HFFc6 (cell line): Measurements from ENCODE around the gene PLEKHN1. TPM values are rescaled to one million over a fixed set of nuclear protein-coding genes. Genes with fewer than 3 reads are reported as not detected.

ENCODE experiments used
- DNase-seq: peaks from one replicate; pipeline ENCODE4 v3.0.0-alpha.2; 2018
- H3K27ac Mint-ChIP-seq: 2 replicates; pipeline ENCODE4 v1.8.0; 2020; ENCODE audit warnings: mild to moderate bottlenecking, mixed read lengths
- H3K27me3 Mint-ChIP-seq: 2 replicates; pipeline ENCODE4 v1.8.0; 2021; ENCODE audit warnings: mild to moderate bottlenecking, moderate library complexity, mixed read lengths; ENCODE audit not compliant: insufficient read depth
- H3K36me3 Mint-ChIP-seq: 2 replicates; pipeline ENCODE4 v1.8.0; 2021; ENCODE audit warnings: low read depth, mixed read lengths
- H3K4me1 Mint-ChIP-seq: 2 replicates; pipeline ENCODE4 v1.8.0; 2020; ENCODE audit warnings: low read depth, mixed read lengths
- H3K4me3 Mint-ChIP-seq: 2 replicates; pipeline ENCODE4 v1.8.0; 2020; ENCODE audit warnings: mild to moderate bottlenecking, moderate library complexity, mixed read lengths
- H3K9me3 Mint-ChIP-seq: 2 replicates; pipeline ENCODE4 v1.8.0; 2020; ENCODE audit warnings: mild to moderate bottlenecking, mixed read lengths
- total RNA-seq, 6 experiments: library from RNA; stranded (reverse); fragmentation: NEBNext Ultra II Directional; extraction: Animal tissue kit (Norgen Biotek cat#: 25700); gene quantifications; 2 replicates in 1 of 6; 3 replicates in 5 of 6; pipeline ENCODE4 v1.2.3, GENCODE V29; 2021
- TF ChIP-seq, protein P1 (sequence below): fragments of 200-600 bp; sonication (generic); IDR thresholded peaks from 2 replicates; pipeline ENCODE4 v1.5.0; 2021; ENCODE audit warnings: antibody characterized with exemption, mild to moderate bottlenecking

The PLEKHN1 gene
- total RNA-seq, 6 experiments from 2014 or later = 5.2 to 6.9 (median 6.0) TPM

DNA sequence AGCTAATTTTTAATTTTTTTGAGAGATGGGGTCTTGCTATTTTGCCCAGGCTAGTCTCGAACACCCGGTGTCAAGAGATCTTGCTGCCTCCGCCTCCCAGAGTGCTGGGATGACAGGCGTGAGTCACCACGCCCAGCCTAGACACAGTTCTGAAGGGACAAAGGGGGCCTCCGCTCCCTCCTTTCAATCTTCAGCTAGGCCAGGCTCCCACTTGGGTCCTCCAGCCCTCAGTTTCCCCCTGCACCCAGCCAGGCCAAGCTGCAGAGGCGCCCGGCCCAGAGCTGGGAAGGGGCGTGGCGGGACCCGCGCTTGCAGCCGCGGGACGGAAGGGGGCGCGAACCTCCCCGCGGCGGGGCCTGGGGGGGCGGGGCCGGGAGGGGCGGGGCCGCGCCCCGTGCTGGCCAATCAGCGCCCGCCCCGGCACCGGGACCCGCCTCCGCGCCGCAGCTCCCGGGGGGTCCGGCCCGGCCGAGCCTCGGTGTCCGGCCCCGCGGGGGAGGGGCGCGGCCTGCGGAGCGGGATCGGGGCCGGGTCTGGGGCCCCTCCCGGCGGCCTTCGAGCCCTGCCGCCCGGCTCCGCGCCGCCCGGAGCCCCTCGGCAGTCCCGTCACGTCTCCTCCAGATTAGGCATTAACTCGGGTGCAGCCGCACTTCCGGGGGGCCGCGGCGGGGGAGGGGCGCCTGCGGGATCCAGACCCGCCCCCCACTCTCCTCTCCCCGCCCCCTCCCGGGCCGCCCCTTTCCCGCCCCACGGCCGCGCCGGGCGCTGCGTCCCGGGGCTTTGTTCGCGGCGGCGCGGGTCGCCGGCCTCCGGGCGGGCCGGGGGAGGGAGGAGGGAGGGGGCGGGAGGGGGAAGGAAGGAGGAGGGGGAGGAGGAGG is 53.1 kb downstream of the PLEKHN1 start:
- TF ChIP-seq, protein P1, sequence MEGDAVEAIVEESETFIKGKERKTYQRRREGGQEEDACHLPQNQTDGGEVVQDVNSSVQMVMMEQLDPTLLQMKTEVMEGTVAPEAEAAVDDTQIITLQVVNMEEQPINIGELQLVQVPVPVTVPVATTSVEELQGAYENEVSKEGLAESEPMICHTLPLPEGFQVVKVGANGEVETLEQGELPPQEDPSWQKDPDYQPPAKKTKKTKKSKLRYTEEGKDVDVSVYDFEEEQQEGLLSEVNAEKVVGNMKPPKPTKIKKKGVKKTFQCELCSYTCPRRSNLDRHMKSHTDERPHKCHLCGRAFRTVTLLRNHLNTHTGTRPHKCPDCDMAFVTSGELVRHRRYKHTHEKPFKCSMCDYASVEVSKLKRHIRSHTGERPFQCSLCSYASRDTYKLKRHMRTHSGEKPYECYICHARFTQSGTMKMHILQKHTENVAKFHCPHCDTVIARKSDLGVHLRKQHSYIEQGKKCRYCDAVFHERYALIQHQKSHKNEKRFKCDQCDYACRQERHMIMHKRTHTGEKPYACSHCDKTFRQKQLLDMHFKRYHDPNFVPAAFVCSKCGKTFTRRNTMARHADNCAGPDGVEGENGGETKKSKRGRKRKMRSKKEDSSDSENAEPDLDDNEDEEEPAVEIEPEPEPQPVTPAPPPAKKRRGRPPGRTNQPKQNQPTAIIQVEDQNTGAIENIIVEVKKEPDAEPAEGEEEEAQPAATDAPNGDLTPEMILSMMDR = peak; percentile 73
- peaks cover 2% of the 10 kb centered on the region for H3K27me3 Mint-ChIP-seq
- peaks cover 27% of the 10 kb centered on the region for H3K4me1 Mint-ChIP-seq
- H3K9me3 Mint-ChIP-seq = no peaks in the 10 kb centered on the region
- H3K36me3 Mint-ChIP-seq = peaks cover 9% of the 10 kb centered on the region
- peak; percentile 58 for DNase-seq
- no peak overlapping the region for H3K27ac Mint-ChIP-seq
- 0 out of 2 replicates have a peak overlapping the region, but pooled peaks have one; percentile 30 for H3K4me3 Mint-ChIP-seq

DNA sequence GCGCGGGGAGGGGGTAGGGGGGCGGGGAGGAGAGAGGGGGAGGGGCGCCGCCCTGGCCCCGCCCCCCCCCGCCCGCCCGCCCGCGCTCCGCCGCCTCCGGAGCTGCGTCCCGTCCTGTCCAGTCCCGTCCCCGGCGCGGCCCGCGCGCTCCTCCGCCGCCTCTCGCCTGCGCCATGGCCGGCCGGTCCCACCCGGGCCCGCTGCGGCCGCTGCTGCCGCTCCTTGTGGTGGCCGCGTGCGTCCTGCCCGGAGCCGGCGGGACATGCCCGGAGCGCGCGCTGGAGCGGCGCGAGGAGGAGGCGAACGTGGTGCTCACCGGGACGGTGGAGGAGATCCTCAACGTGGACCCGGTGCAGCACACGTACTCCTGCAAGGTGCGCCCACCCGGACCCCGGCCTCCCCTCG is 53.7 kb downstream of the PLEKHN1 start, which contains the start of gene AGRN:
Gene AGRN (plus strand): TSS at position 121 of the 405 bp plus-strand sequence. CDS start 53 bp downstream, at position 174.
- Mint-ChIP-seq H3K4me1 (peaks cover 23% of the 10 kb centered on the region), H3K9me3 (no peaks in the 10 kb centered on the region), H3K27ac (peak within 1 kb of the TSS; percentile 66), H3K36me3 (peaks cover 9% of the 10 kb centered on the region), H3K4me3 (peak within 1 kb of the TSS; percentile 82), H3K27me3 (peaks cover 2% of the 10 kb centered on the region)
- TF ChIP-seq, protein P1 = no peak
- DNase-seq = no peak

DNA sequence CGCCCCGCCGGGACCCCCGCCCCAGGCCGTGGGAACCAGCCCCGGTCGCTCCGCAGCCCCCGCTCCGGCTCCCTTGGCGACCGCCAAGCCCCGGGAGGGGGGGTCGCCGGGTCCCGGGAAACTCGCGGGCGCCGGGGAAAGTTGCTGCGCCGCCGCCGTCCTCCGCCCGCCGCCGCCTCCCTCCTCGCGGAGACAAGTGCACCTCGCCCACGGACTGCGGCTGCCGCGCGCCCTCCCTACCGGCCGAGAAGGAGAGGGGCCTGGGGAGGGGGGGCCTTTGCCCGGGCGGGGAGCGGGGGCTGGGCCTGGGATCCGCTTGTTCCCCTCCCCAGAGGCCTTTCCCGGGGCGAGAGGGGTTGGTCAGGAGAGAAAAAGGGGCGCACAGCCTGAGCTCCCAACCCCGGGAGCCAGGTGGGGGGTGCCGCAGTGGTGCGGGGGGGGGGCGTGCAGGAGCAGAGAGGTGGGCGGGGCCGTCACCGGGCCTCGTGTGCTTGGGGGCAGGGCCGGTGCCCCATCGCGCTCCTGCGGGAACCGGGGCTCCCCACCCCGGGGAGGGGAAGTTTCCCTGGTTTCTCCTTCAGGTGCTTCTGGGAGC is 54.2 kb downstream of the PLEKHN1 start:
- Mint-ChIP-seq H3K36me3 (peaks cover 9% of the 10 kb centered on the region), H3K27me3 (peaks cover 2% of the 10 kb centered on the region), H3K4me1 (peaks cover 23% of the 10 kb centered on the region), H3K9me3 (no peaks in the 10 kb centered on the region), H3K27ac (peak overlapping the region; percentile 66; the same call in 1 of the 2 replicates), H3K4me3 (peak overlapping the region; percentile 82)
- DNase-seq = no peak
- TF ChIP-seq, protein P1 = no peak

DNA sequence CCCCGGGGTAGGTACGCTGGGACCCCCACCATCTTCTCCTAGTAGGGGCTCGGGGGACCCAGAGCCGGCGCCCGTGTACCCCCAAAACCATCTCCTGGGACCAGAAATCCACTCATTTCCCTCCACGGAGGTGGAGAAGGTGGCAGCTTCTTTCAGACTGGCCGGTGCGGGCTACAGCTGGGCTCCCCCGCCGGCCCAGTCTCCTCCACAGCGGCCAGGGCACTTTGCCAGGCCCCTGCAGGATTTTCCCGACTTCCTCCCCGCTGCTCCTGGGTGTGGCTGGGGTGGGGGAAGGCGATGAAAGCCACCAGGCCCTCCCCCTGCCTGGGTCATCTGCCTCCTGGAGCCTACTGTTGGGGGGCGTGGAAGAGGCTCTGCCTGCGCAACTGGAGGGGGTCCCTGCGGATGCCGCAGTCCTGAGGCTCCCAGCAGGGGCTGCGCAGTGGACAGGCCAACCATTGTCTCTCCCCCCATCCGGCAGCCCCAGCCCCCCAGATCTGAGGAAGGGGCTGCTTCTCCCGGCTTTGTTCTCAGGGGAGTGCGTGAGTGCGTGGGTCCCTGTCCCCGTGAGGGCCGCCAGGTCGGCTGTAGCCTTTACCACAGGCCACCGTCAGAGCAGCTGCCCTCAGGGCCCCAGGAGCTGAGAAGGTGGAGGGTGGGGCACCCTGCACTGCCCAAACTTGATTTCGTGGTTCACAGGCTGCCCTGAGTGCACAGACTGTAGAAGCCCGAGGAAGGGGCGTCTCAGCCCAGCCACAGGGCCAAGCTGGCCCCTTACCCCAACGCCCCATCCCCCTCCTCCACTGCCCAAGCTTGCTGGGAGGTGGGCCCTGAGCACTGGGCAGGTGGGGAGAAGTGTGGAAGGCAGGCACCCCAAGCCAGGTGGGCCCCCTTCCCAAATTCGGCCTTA is 55.0 kb downstream of the PLEKHN1 start:
- peaks cover 23% of the 10 kb centered on the region for H3K4me1 Mint-ChIP-seq
- H3K36me3 Mint-ChIP-seq = peaks cover 9% of the 10 kb centered on the region
- H3K27me3 Mint-ChIP-seq = peaks cover 2% of the 10 kb centered on the region
- peak; percentile 72 for DNase-seq
- H3K27ac Mint-ChIP-seq = peak overlapping the region; percentile 66
- H3K9me3 Mint-ChIP-seq = no peaks in the 10 kb centered on the region
- TF ChIP-seq, protein P1 = no peak
- peak overlapping the region; percentile 82 for H3K4me3 Mint-ChIP-seq

DNA sequence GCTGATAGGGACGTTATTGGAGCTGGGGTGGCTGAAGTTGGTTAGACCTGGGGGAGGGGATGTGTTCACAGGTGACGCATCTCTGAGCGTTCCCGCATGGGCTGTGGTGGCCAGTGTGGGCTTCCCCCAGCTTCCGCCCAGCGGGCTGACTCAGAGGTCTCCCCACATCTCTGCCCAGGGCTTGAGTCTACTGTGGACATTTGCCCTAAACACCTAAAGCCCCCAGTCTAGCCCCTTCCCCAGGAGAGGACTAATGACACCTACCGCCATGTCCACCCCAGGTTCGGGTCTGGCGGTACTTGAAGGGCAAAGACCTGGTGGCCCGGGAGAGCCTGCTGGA is 55.6 kb downstream of the PLEKHN1 start:
- Mint-ChIP-seq H3K27ac (peak overlapping the region; percentile 66; the same call in 1 of the 2 replicates), H3K9me3 (no peaks in the 10 kb centered on the region), H3K27me3 (no peaks in the 10 kb centered on the region; the same call in 1 of the 2 replicates), H3K36me3 (peaks cover 9% of the 10 kb centered on the region), H3K4me3 (peak overlapping the region; percentile 82), H3K4me1 (peaks cover 23% of the 10 kb centered on the region)
- TF ChIP-seq, protein P1 = no peak
- DNase-seq = peak; percentile 75
